Ureter (tissue), 1 donor: Measurements from ENCODE around the gene TGIF1. TPM values are rescaled to one million over a fixed set of nuclear protein-coding genes. Genes with fewer than 3 reads are reported as not detected.
A peak's percentile ranks its signal among the peaks of the same experiment; 100 is the strongest.

Experiments used
- DNase-seq: peaks from one replicate; pipeline ENCODE4 v3.0.0-alpha.2; 2020; ENCODE audit warnings: low spot score
- total RNA-seq: library from RNA; stranded (reverse); gene quantifications from one replicate; pipeline ENCODE4 v1.2.4, GENCODE V29; 2023
- donor health status: DM: yes; HTN: yes; CAD: no.

The TGIF1 gene
- total RNA-seq, 1 donor from 2014 or later, result 64.0 TPM

GRCh38 chr18:3434685-3435084 lies 15.3 kb upstream of the TGIF1 start:
- DNase-seq, result no peak

GRCh38 chr18:3440341-3440740 lies 9.6 kb upstream of the TGIF1 start:
- no peak for DNase-seq

- no peak for DNase-seq
Measured at GRCh38 chr18:3441290-3441689, 8.7 kb upstream of the TGIF1 start.

DNA sequence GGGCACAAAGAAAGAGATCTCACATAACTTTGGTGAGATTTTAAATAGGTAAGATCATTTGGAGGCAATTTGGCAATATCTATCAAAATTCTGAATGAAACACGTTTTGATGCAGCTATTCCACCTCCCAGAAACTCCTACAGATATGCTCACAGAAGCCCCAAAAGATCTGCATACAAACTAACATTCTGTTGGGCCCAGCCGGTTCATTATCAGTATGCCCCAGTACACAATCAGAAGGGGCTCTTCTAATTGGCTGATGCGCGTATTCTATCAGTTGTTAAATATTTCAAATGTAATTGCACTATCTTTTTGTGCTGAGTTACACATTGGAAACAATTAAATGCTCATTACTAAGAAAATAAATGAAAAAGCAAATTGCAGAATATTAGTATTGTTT lies 7.1 kb upstream of the TGIF1 start:
- DNase-seq, result no peak

DNA sequence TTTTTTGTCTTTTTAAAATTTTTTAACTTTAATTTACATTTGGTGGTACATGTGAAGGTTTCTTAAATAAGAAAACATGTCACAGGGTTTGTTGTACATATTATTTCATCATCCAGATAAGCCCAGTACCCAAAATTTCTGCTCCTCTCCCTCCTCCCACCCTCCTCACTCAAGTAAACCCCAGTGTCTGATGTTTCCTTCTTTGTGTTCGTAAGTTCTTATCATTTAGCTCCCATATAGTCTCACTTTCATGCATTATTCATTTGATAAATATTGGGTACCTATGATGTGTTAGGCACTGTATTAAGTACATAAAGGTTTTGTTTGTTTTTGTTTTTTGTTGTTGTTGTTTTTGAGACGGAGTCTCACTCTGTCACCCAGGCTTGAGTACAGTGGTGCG lies 5.7 kb upstream of the TGIF1 start:
- no peak for DNase-seq

GRCh38 chr18:3444954-3445353 lies 5.0 kb upstream of the TGIF1 start:
- no peak for DNase-seq

DNA sequence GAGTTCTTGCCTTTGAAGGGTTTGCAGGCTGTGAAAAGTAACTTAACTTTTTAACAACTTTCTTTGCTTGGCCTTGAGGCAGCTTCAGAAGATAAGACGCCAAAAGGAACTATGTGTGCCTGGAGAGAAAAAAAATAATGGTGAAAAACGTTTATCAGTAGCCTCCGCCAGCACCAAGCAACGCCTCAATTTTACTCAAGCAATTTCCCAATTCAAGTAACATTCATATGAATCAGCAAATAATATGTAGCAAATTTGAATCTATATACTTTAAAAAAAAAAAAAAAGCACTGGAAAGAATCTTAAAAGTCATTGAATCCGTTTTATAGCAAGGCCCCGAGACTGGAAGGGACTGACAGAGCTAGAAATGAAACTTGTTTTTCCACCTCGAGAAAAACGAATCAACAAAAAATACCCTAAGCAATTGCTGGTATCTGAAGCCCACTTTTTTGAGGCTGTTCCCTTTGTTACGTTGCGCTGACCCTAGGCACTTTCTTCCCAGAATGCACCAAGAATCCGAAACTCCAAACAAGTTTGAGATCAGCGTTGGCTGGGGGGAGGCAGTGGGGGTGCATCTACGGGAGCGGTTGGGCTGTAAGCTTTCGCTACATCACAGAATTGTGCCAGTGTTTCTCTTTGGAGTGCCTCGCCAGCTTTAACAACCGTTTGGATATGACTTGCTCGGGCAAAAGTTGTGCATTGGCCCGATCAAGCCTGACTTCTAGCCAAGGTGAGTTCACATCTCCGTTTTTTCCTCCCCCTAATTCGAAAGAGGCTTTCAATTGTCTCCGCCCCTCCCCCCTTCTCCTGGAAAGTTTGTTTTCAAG lies 2.7 kb upstream of the TGIF1 start:
- peak; percentile 66 for DNase-seq

- DNase-seq, result peak; percentile 96
Measured at GRCh38 chr18:3447895-3448837, 1.8 kb upstream of the TGIF1 start.

DNA sequence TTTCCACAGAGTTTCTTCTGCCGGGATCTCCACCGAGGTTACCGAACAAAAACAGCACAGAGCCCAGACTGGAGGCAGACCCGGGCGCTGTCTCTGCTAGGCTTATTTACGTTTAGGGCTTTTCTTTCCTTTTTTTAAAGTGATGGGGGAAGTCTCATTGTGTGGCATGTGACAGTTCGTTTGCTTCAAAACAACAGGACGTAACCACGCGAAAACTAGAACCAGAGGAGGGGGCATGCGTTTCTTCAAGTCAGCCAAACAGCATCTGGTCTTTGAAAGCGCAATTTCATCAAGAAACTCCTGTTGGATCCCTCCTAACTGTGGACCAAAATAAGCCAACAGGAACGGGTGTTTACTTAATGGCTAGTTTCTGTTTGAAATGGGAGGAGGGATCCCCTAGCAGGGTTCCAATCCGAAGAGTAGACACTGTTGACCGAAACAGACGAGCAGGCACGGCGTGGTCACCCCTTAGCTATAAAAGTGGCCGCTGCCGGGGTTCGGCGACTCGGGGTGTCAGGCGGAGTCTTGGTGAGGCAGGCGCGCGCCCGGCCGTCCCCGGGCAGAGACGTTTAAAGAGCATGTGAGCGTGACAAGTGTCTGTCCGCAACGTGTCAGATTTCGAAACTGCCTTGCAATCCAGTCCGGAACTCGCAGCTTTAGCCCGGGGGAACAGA lies 997 bp upstream of the TGIF1 start:
- DNase-seq, result peak; percentile 53

DNA sequence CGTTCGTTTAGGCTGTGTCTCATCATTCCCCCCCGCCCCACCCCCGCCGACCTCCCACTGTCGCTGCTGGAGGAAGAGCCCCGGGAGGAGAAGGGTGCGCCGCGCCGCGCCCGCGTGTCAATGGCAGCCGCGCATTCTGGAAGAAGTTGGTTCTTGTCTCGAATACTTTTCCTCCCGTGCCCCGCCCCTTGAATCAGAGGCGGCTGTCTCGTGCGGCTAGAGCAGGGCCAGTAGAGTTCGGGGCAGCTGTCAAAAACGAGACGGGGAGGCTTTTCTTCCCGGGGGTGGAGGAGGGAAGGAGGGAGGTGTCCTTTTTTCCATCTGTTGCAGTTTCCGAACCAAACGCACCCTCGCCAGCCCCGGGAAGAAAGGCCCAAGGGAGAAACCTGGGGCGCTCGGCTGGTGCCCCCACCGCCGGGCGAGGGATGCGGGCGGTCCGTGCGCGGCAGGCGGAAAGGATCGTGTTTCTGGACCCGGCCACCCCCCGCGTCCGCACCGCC lies 410 bp upstream of the TGIF1 start:
- peak; percentile 89 for DNase-seq

DNA sequence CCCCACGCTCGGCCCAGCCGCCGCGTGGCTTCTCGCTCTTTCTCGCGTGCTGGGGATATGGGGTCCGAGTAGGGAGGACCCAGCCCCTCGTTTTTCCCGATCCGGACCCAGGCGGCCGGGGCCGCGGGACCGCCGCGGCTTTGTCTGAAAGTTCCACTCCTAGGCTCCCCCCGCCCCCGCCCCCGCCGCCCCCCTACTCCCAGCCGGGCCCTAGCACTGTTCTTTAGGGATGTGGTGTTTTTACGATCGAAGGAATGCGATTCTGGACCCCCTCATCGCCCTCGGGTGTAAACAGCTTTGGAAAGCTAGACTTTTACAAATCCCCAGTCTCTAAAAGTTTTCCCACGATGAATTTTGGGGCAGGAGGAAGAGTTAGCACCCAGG lies 819 bp downstream of the TGIF1 start:
- DNase-seq, result no peak

DNA sequence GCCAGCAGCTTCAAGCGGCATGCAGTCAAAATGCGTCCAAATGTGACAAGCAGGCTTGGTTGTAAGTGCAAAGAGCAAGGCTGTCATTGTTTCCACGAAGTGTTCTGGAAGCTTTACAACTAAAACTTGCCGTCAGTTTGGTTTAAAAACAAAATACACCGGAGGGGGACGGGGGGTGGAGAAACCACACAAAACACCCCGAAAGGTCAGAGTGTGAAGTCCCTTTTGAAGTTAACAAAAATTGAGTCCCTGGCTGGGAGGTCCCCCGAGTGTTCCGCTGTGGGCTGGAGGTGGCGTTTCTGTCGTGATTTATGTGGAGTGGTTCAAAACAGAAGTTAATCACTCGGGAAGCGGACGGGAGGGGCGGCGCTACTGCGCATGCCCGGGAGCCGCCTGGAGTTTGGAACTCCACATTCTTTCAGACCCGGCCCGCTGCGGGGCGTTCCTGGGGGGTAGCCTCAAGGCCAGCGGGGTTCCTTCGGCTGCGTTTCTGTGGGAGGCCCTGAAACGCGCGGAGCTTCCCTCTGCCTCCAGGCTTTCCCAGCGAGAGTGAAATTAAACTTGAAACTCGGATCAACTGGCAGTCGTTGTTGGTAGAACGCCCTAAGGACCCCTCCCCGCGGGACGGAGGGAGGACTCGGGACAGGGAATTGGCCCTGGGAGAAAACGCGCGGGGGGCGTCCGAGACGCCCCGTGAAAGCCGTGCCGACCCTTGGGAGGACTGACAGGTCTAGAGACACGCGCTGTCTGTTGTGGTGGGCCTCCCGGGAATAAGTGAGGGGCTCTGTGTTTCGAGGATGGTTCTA lies 1.4 kb downstream of the TGIF1 start:
- DNase-seq, result peak; percentile 96

GRCh38 chr18:3451989-3452749 lies 2.2 kb downstream of the TGIF1 start:
- DNase-seq, result peak; percentile 73

DNA sequence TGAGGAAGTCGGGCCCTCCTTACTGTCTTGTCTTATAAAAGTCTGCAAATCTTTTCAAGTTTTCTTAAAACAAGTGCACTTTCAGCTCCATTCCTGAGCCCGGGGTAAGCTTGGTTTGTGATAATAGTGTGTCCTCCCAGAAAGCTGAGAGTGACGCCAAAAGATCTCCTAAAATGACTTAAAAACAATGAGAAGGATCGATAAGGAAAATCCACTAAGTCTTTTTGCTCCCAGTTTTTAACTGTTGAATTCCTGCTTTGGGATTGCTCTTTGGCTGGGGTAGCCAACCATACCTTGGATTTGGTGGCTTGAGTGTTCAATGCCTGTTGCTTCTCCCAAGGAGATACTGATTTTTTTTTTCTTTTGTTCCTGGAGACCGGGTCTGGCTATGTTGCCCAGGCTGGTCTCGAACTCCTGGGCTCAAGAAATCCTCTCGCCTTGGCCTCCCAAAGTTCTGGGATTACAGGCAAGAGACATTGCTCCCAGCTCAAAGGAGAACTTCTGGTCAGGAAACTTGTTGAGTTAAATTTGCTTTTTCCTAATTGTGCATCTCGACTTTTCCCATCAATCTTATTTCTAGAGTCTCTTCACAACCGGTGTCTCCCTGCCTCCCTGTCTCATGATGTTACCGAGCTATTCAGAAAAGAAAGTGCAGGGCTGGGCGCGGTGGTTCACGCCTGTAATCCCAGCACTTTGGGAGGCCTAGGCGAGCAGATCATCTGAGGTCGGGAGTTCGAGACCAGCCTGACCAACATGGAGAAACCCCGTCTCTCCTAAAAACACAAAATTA lies 3.0 kb downstream of the TGIF1 start:
- DNase-seq, result no peak

DNA sequence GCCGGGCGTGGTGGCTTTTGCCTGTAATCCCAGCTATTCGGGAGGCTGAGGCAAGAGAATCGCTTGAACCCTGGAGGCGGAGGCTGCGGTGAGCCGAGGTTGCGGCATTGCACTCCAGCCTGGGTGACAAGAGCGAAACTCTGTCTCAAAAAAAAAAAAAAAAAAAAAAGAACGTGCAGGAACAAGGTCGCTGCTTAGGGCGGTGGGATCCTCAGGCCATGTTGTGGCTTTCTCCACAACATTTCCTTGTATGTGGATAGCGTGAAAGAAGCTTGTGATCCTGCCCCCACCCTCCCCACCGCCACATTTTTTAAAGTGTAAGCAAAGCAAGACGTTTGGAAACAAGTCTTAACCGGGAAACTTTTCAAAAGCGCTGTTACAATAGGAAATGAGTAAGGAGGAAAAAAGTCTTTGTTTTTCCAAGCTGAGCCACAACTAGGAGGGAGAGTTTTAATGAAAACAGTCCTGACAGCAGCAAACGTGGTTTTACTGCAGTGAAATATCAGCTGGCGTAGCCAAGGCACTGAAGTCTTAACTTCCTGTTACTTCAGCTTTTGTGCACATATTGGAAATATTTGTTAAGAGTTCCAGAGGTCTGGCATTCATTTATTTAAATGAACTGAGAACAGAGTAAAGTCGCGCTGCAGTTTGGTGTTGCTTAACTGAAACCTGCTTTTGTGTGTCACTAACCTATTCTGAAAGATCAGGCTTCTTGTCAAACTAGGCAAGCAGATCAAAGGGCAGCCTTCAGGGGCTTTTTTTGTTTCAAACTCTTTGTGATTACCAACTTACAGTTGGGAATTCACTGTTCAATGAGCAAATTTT lies 3.8 kb downstream of the TGIF1 start:
- peak; percentile 82 for DNase-seq

DNA sequence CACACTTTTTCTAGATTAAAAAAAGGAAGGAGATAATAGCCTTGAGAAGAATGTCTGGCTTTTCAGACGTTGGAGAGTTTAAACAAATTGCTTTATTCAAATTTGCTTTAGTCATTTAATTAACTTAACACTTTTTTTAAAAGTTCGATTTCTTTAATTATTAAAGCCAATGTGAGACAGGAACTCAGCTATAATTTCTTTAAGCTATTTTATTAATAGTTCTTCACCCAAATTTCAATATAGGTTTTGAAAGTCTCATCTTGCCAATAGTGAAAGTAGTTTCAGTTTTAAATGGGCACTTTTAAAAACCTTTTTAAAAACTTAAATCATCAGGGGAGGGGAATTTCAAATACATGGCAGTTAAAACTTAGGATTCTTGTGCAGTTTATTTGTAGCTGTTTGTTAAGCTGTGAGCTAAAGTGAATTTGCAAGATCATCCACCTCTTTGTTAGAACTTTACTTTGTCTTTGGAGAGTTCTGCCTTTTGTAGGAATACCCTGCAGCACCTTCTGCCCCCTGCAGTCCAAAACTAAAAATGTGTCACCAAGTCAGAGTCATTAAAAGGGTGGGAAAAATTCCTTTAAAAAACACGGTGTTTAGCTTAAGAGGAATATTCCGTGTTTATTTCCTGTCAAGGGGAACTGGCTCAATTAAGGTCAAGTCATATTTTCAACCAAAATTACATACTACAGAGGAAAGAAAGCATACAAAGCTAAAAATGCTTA lies 4.6 kb downstream of the TGIF1 start:
- DNase-seq, result no peak

DNA sequence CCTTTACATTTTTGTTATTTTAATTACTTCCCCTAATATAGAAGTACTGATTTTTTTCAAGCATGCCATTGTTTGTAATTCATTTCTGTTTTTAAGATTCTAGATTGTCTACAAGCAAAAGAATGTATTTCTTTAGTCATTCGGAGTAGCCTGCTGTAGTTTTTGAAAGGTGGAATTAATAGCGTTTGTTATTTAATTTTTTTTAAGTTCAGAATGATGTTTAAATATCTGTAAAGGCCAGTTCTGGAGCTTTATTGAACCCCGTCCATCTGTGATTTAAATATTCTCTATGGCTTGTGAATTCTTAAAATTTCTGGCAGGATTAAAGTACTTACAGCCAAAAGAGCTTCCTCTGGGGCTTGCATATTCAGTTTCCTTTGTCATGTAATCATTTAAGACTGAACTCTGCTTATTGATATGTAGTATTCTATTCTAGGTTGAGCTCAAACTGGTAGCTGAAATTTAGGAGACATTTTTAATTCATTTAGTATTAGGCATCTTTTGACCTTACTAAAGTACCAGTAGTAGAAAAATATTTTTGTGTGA lies 5.2 kb downstream of the TGIF1 start:
- DNase-seq, result no peak
